ENCODE data around the gene SMYD4. TPM values are rescaled to one million over a fixed set of nuclear protein-coding genes. Genes with fewer than 3 reads are reported as not detected.

Gene SMYD4
- total and polyA plus RNA-seq, 9 donors = 8.5 to 22.0 (median 16.3) TPM

DNA sequence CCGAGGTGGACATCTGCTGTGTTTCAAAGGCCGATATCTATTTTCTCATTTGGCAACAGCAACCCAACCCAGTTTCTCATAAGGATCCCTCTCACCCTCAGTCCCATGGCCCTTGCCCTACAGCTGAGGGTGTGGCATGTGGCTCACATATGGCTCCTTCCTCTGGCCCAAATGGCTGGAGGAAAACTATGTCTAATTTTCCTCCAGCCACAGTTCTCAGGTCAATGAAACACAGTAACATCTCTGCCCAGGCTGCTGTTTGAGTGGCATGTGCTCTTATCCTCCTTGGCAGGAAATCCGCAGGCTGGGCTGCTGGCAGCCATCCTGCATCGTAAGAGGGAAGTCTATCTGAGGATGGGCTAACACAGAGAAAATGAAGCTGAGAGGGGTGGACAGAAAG lies 43.8 kb downstream of the SMYD4 start:
- Histone ChIP-seq H3K36me3 (no peaks in the 10 kb centered on the region), H3K9me3 (no peaks in the 10 kb centered on the region), H3K27ac (peak overlapping the region; percentile 39 to 84), H3K4me3 (no peak overlapping the region), H3K27me3 (no peaks in the 10 kb centered on the region), H3K4me1 (ENCODE audit: insufficient read depth) (peaks cover 25% of the 10 kb centered on the region)
- peak in 2 of 5 donors; percentile 23 to 44 for DNase-seq
- TF ChIP-seq POLR2A (IDR thresholded peaks at IDR 0.05) (no peak), EP300 (IDR thresholded peaks at IDR 0.05) (no peak)
- TF ChIP-seq, protein P1, sequence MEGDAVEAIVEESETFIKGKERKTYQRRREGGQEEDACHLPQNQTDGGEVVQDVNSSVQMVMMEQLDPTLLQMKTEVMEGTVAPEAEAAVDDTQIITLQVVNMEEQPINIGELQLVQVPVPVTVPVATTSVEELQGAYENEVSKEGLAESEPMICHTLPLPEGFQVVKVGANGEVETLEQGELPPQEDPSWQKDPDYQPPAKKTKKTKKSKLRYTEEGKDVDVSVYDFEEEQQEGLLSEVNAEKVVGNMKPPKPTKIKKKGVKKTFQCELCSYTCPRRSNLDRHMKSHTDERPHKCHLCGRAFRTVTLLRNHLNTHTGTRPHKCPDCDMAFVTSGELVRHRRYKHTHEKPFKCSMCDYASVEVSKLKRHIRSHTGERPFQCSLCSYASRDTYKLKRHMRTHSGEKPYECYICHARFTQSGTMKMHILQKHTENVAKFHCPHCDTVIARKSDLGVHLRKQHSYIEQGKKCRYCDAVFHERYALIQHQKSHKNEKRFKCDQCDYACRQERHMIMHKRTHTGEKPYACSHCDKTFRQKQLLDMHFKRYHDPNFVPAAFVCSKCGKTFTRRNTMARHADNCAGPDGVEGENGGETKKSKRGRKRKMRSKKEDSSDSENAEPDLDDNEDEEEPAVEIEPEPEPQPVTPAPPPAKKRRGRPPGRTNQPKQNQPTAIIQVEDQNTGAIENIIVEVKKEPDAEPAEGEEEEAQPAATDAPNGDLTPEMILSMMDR (IDR thresholded peaks at IDR 0.05) = no peak
- WGBS, 3 donors = 35 to 65% (median 44%) methylated on average over 4 of the region's 4 CpGs
- intact Hi-C loops (cut with DNase I) = loop anchor here in 1 of 4 donors (10.0 kb wide), 1 partner anchor 141 kb away; the partner anchor contains the start of genes RILP and SCARF1

DNA sequence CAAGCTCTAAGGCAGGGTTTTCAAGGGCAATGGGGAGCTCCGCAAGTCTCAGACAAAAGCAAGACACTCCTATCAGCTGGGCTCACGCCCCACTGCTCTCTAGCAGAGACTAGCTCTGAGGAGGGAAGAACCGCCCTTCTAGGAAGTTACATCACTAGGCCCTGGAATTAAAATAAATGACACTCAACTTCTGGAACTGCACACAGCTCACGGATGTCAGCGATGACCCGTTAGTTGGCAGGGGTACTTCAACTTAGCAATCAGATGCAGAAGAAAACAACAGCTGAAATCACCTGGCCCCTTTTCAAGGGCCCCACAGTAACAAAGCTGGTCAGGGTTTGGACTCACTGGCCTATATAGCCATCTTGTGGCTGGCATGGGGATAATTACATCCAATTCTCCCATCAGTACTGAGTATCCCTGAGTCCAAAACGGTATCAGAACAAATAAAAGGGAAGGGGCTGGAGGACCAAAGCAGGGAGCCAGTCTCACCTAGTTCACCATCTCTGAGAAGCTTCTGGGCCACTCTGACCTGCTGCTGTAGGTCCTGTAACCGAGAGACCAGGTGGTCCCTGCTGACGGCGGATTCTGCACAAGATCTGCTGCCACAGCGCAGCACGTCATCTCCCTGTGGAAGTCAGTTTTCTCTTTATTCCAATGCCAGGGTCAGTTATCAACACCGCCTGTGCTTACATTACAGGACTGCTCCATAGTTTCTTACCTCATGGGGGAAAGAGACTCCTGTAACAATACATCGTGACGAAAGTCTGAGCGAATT lies 45.7 kb downstream of the SMYD4 start:
- Histone ChIP-seq H3K4me1 (ENCODE audit: insufficient read depth) (peaks cover 29% of the 10 kb centered on the region), H3K4me3 (peak overlapping the region; percentile 14), H3K27ac (peak overlapping the region; percentile 92 to 94), H3K9me3 (no peaks in the 10 kb centered on the region), H3K36me3 (no peaks in the 10 kb centered on the region), H3K27me3 (no peaks in the 10 kb centered on the region)
- peak; percentile 68 for TF ChIP-seq POLR2A (IDR thresholded peaks at IDR 0.05)
- TF ChIP-seq, protein P1 (IDR thresholded peaks at IDR 0.05) = peak; percentile 81 to 97 (median 97)
- peak; percentile 93 for TF ChIP-seq EP300 (IDR thresholded peaks at IDR 0.05)
- WGBS, 3 donors = 38 to 40% (median 39%) methylated on average over 16 of the region's 16 CpGs
- intact Hi-C loops (cut with DNase I) = loop anchor here (2.0 to 10.0 kb wide), 5 partner anchors 62 to 139 kb away; partner anchors contain the start of genes RILP (in 1 of the 4), SCARF1 (in 1 of the 4) and WDR81 (in 1 of the 4)
- DNase-seq = peak; percentile 81 to 94 (median 84)

DNA sequence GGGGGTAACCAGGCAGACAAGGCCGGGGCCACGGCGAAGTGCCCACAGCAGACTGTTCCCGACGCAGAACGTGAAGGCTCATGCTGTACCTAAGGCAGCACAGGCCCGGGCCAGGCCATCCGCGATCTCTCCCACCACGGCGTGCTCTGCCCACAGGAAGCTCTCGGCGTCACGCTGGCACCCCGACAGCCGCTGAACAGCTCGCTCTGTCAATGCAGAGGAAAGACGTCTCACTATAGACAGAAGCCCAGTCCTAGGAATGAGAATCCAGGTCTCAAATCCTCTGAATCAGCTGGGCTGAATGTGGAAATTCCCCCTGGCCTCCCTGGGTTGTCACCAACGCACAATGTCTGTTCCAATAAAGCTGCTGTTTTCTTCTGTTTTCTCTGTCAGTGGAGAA lies 46.4 kb downstream of the SMYD4 start:
- TF ChIP-seq EP300 (IDR thresholded peaks at IDR 0.05) = no peak
- TF ChIP-seq, protein P1 (IDR thresholded peaks at IDR 0.05) = no peak
- peaks cover 32% of the 10 kb centered on the region for H3K4me1 ChIP-seq (ENCODE audit: insufficient read depth)
- DNase-seq = peak; percentile 58 to 76 (median 70)
- no peaks in the 10 kb centered on the region for H3K36me3 ChIP-seq
- peak overlapping the region; percentile 92 to 94 for H3K27ac ChIP-seq
- no peaks in the 10 kb centered on the region for H3K9me3 ChIP-seq
- 55 to 71% (median 63%) methylated on average over 19 of the region's 19 CpGs for WGBS, 3 donors
- intact Hi-C loops (cut with DNase I) = loop anchor here (2.0 to 10.0 kb wide), 5 partner anchors 61 to 138 kb away; partner anchors contain the start of genes RILP (in 1 of the 4), SCARF1 (in 1 of the 4) and WDR81 (in 1 of the 4)
- H3K4me3 ChIP-seq = peak overlapping the region; percentile 14
- no peaks in the 10 kb centered on the region for H3K27me3 ChIP-seq

DNA sequence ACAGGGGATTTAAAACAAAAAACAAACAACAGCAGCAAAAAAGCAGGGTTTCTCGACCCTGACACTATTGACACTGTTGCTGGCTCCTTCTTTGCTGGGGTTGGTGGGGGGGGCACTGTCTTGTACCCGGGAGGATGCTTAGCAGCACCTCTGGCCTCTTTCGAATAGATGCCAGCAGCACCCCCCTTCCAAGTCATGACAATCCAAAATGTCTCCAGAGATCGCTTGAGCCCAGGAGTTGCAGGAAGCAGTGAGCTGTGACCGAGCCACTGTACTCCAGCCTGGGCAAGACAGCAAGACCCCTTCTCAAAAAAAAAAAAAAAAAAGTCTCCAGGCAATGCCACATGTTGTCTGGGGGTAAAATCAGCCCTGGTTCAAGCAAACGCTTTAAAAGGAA lies 47.5 kb downstream of the SMYD4 start:
- TF ChIP-seq, protein P1 (IDR thresholded peaks at IDR 0.05) = no peak
- TF ChIP-seq POLR2A (IDR thresholded peaks at IDR 0.05) (no peak), EP300 (IDR thresholded peaks at IDR 0.05) (no peak)
- peak in 2 of 5 donors; percentile 43 to 76 for DNase-seq
- 18 to 39% (median 30%) methylated on average over 6 of the region's 6 CpGs for WGBS, 3 donors
- intact Hi-C loops (cut with DNase I) = loop anchor here (2.0 to 10.0 kb wide), 5 partner anchors 60 to 137 kb away; partner anchors contain the start of genes RILP (in 1 of the 4), SCARF1 (in 1 of the 4) and WDR81 (in 1 of the 4)
- Histone ChIP-seq H3K4me3 (no peak overlapping the region), H3K36me3 (no peaks in the 10 kb centered on the region), H3K27ac (peak overlapping the region; percentile 92 to 94), H3K4me1 (ENCODE audit: insufficient read depth) (peaks cover 28% of the 10 kb centered on the region), H3K27me3 (no peaks in the 10 kb centered on the region), H3K9me3 (no peaks in the 10 kb centered on the region)
